ENCODE results near the gene WBP11. TPM values are rescaled to one million over a fixed set of nuclear protein-coding genes. Genes with fewer than 3 reads are reported as not detected.

WBP11 gene
- polyA plus RNA-seq: 10 to 100 TPM; 12.2 to 44.5 (median 17.0) TPM
- long read RNA-seq, donor 1, full-length matches to known transcripts: 20 of 38 reads
- long read RNA-seq, donor 1, partial matches to known transcripts: 18 of 38 reads
- long read RNA-seq, donor 1, other reads (novel, unspliced or antisense): 0 of 38 reads
- long read RNA-seq, donor 2, full-length matches to known transcripts: 9 of 9 reads
- long read RNA-seq, donor 2, partial matches to known transcripts: 0 of 9 reads
- long read RNA-seq, donor 2, other reads (novel, unspliced or antisense): 0 of 9 reads
- long read RNA-seq, donor 3, full-length matches to known transcripts: 15 of 15 reads
- long read RNA-seq, donor 3, partial matches to known transcripts: 0 of 15 reads
- long read RNA-seq, donor 3, other reads (novel, unspliced or antisense): 0 of 15 reads
- long read RNA-seq, donor 4, partial matches to known transcripts: 0 of 1 reads
- long read RNA-seq, donor 4, other reads (novel, unspliced or antisense): 0 of 1 reads
- long read RNA-seq, donor 5, full-length matches to known transcripts: 3 of 8 reads
- long read RNA-seq, donor 5, partial matches to known transcripts: 5 of 8 reads
- long read RNA-seq, donor 5, other reads (novel, unspliced or antisense): 0 of 8 reads
- long read RNA-seq, donor 6, full-length matches to known transcripts: 9 of 9 reads
- long read RNA-seq, donor 6, partial matches to known transcripts: 0 of 9 reads
- long read RNA-seq, donor 6, other reads (novel, unspliced or antisense): 0 of 9 reads
- long read RNA-seq, donor 7: 0 reads
- long read RNA-seq, donor 8, partial matches to known transcripts: 0 of 1 reads
- long read RNA-seq, donor 8, other reads (novel, unspliced or antisense): 0 of 1 reads
- long read RNA-seq, donor 9, full-length matches to known transcripts: 2 of 2 reads
- long read RNA-seq, donor 9, partial matches to known transcripts: 0 of 2 reads
- long read RNA-seq, donor 9, other reads (novel, unspliced or antisense): 0 of 2 reads
- long read RNA-seq, donor 10, full-length matches to known transcripts: 10 of 27 reads
- long read RNA-seq, donor 10, partial matches to known transcripts: 17 of 27 reads
- long read RNA-seq, donor 10, other reads (novel, unspliced or antisense): 0 of 27 reads

- Histone ChIP-seq H3K27me3 (ENCODE audit: control insufficient read depth in 3 of 3, insufficient read depth in 3 of 3, low read length in 3 of 3) (no peaks in the 10 kb centered on the region), H3K27ac (ENCODE audit: low read depth in 1 of 3, low read length in 2 of 3) (peak within 1 kb of the TSS; percentile 86 to 96 (median 90)), H3K9me3 (ENCODE audit: control insufficient read depth in 2 of 2, insufficient read depth in 1 of 2, low read depth in 1 of 2, low read length in 1 of 2) (no peaks in the 10 kb centered on the region), H3K36me3 (ENCODE audit: control insufficient read depth in 3 of 3, insufficient read depth in 2 of 3, low read depth in 1 of 3, low read length in 3 of 3) (peaks cover 0 to 4% (median 0%) of the 10 kb centered on the region in 3 donors), H3K4me3 (ENCODE audit: low read depth in 1 of 3, low read length in 3 of 3) (peak within 1 kb of the TSS; percentile 87 to 90 (median 88)), H3K4me1 (ENCODE audit: control insufficient read depth in 3 of 3, insufficient read depth in 2 of 3, low read depth in 1 of 3, low read length in 2 of 3) (peaks cover 0 to 5% (median 2%) of the 10 kb centered on the region in 3 donors)
- 0% methylated on average over 49 to 50 of the region's 50 CpGs for WGBS, 3 donors
- FAIRE-seq: peak; percentile 93
- DNase-seq: peak; percentile 97 to 99
Observed at GRCh38 chr12:14803011-14803829, at the start of gene WBP11, which contains the start of gene C12orf60. WBP11 (minus strand) TSS chr12:14803478; CDS start chr12:14801383, 2,095 bp downstream. C12orf60 (plus strand) TSS chr12:14803670; CDS start chr12:14822936, 19,266 bp downstream.

GRCh38 chr12:14852880-14853279 lies 49.6 kb upstream of the WBP11 start:
- no peaks in the 10 kb centered on the region for H3K9me3 ChIP-seq (ENCODE audit: control insufficient read depth in 2 of 2, insufficient read depth in 1 of 2, low read depth in 1 of 2, low read length in 1 of 2)
- DNase-seq (no peak), FAIRE-seq (no peak)
- no peak overlapping the region for H3K4me3 ChIP-seq (ENCODE audit: low read depth in 1 of 3, low read length in 3 of 3)
- H3K4me1 ChIP-seq (ENCODE audit: control insufficient read depth in 3 of 3, insufficient read depth in 2 of 3, low read depth in 1 of 3, low read length in 2 of 3): no peaks in the 10 kb centered on the region
- H3K36me3 ChIP-seq (ENCODE audit: control insufficient read depth in 3 of 3, insufficient read depth in 2 of 3, low read depth in 1 of 3, low read length in 3 of 3): no peaks in the 10 kb centered on the region
- no peaks in the 10 kb centered on the region for H3K27me3 ChIP-seq (ENCODE audit: control insufficient read depth in 3 of 3, insufficient read depth in 3 of 3, low read length in 3 of 3)
- H3K27ac ChIP-seq (ENCODE audit: low read depth in 1 of 3, low read length in 2 of 3): no peak overlapping the region

GRCh38 chr12:14850929-14851663 lies 47.8 kb upstream of the WBP11 start:
- no peak for FAIRE-seq
- WGBS, 3 donors: 4 to 92% (median 92%) methylated on average over 1 of the region's 1 CpG
- Histone ChIP-seq H3K27me3 (ENCODE audit: control insufficient read depth in 3 of 3, insufficient read depth in 3 of 3, low read length in 3 of 3) (no peaks in the 10 kb centered on the region), H3K36me3 (ENCODE audit: control insufficient read depth in 3 of 3, insufficient read depth in 2 of 3, low read depth in 1 of 3, low read length in 3 of 3) (no peaks in the 10 kb centered on the region), H3K4me1 (ENCODE audit: control insufficient read depth in 3 of 3, insufficient read depth in 2 of 3, low read depth in 1 of 3, low read length in 2 of 3) (no peaks in the 10 kb centered on the region), H3K9me3 (ENCODE audit: control insufficient read depth in 2 of 2, insufficient read depth in 1 of 2, low read depth in 1 of 2, low read length in 1 of 2) (no peaks in the 10 kb centered on the region), H3K27ac (ENCODE audit: low read depth in 1 of 3, low read length in 2 of 3) (no peak overlapping the region), H3K4me3 (ENCODE audit: low read depth in 1 of 3, low read length in 3 of 3) (no peak overlapping the region)
- no peak for DNase-seq

- WGBS, 3 donors: 70 to 75% (median 74%) methylated on average over 2 of the region's 2 CpGs
- H3K4me3 ChIP-seq (ENCODE audit: low read depth in 1 of 3, low read length in 3 of 3): no peak overlapping the region
- FAIRE-seq: no peak
Observed at GRCh38 chr12:14849661-14850060, 46.4 kb upstream of the WBP11 start.

GRCh38 chr12:14846876-14847580 lies 43.8 kb upstream of the WBP11 start:
- no peaks in the 10 kb centered on the region for H3K9me3 ChIP-seq (ENCODE audit: control insufficient read depth in 2 of 2, insufficient read depth in 1 of 2, low read depth in 1 of 2, low read length in 1 of 2)
- H3K27me3 ChIP-seq (ENCODE audit: control insufficient read depth in 3 of 3, insufficient read depth in 3 of 3, low read length in 3 of 3): no peaks in the 10 kb centered on the region
- peaks cover 0 to 11% (median 4%) of the 10 kb centered on the region in 3 donors for H3K4me1 ChIP-seq (ENCODE audit: control insufficient read depth in 3 of 3, insufficient read depth in 2 of 3, low read depth in 1 of 3, low read length in 2 of 3)
- H3K27ac ChIP-seq (ENCODE audit: low read depth in 1 of 3, low read length in 2 of 3): no peak overlapping the region
- no peak for FAIRE-seq
- no peak overlapping the region for H3K4me3 ChIP-seq (ENCODE audit: low read depth in 1 of 3, low read length in 3 of 3)
- no peaks in the 10 kb centered on the region for H3K36me3 ChIP-seq (ENCODE audit: control insufficient read depth in 3 of 3, insufficient read depth in 2 of 3, low read depth in 1 of 3, low read length in 3 of 3)
- WGBS, 3 donors: 50 to 66% (median 54%) methylated on average over 4 of the region's 4 CpGs
- DNase-seq: no peak

More at GRCh38 chr12:14849661-14850060, 46.4 kb upstream of the WBP11 start:
- Histone ChIP-seq H3K9me3 (ENCODE audit: control insufficient read depth in 2 of 2, insufficient read depth in 1 of 2, low read depth in 1 of 2, low read length in 1 of 2) (no peaks in the 10 kb centered on the region), H3K4me1 (ENCODE audit: control insufficient read depth in 3 of 3, insufficient read depth in 2 of 3, low read depth in 1 of 3, low read length in 2 of 3) (no peaks in the 10 kb centered on the region), H3K36me3 (ENCODE audit: control insufficient read depth in 3 of 3, insufficient read depth in 2 of 3, low read depth in 1 of 3, low read length in 3 of 3) (no peaks in the 10 kb centered on the region), H3K27ac (ENCODE audit: low read depth in 1 of 3, low read length in 2 of 3) (no peak overlapping the region), H3K27me3 (ENCODE audit: control insufficient read depth in 3 of 3, insufficient read depth in 3 of 3, low read length in 3 of 3) (no peaks in the 10 kb centered on the region)
- no peak for DNase-seq

- no peak for FAIRE-seq
- no peaks in the 10 kb centered on the region for H3K9me3 ChIP-seq (ENCODE audit: control insufficient read depth in 2 of 2, insufficient read depth in 1 of 2, low read depth in 1 of 2, low read length in 1 of 2)
- 37 to 42% (median 41%) methylated on average over 3 of the region's 3 CpGs for WGBS, 3 donors
- H3K4me1 ChIP-seq (ENCODE audit: control insufficient read depth in 3 of 3, insufficient read depth in 2 of 3, low read depth in 1 of 3, low read length in 2 of 3): peaks cover 0 to 18% (median 9%) of the 10 kb centered on the region in 3 donors
- DNase-seq: no peak
- H3K27me3 ChIP-seq (ENCODE audit: control insufficient read depth in 3 of 3, insufficient read depth in 3 of 3, low read length in 3 of 3): no peaks in the 10 kb centered on the region
- H3K4me3 ChIP-seq (ENCODE audit: low read depth in 1 of 3, low read length in 3 of 3): no peak overlapping the region
- H3K36me3 ChIP-seq (ENCODE audit: control insufficient read depth in 3 of 3, insufficient read depth in 2 of 3, low read depth in 1 of 3, low read length in 3 of 3): no peaks in the 10 kb centered on the region
- no peak overlapping the region for H3K27ac ChIP-seq (ENCODE audit: low read depth in 1 of 3, low read length in 2 of 3)
Observed at GRCh38 chr12:14846042-14846587, 42.8 kb upstream of the WBP11 start.

GRCh38 chr12:14845350-14845750 lies 42.1 kb upstream of the WBP11 start:
- FAIRE-seq (no peak), DNase-seq (peak; percentile 50 to 71)
- H3K9me3 ChIP-seq (ENCODE audit: control insufficient read depth in 2 of 2, insufficient read depth in 1 of 2, low read depth in 1 of 2, low read length in 1 of 2): no peaks in the 10 kb centered on the region
- no peak overlapping the region for H3K27ac ChIP-seq (ENCODE audit: low read depth in 1 of 3, low read length in 2 of 3)
- H3K4me1 ChIP-seq (ENCODE audit: control insufficient read depth in 3 of 3, insufficient read depth in 2 of 3, low read depth in 1 of 3, low read length in 2 of 3): peaks cover 0 to 23% (median 9%) of the 10 kb centered on the region in 3 donors
- no peak overlapping the region for H3K4me3 ChIP-seq (ENCODE audit: low read depth in 1 of 3, low read length in 3 of 3)
- H3K27me3 ChIP-seq (ENCODE audit: control insufficient read depth in 3 of 3, insufficient read depth in 3 of 3, low read length in 3 of 3): no peaks in the 10 kb centered on the region
- no peaks in the 10 kb centered on the region for H3K36me3 ChIP-seq (ENCODE audit: control insufficient read depth in 3 of 3, insufficient read depth in 2 of 3, low read depth in 1 of 3, low read length in 3 of 3)
- WGBS, 3 donors: 10 to 15% (median 12%) methylated on average over 3 of the region's 3 CpGs
